IMR-90 (cell line): ENCODE data around the gene TMTC2. TPM values are rescaled to one million over a fixed set of nuclear protein-coding genes. Genes with fewer than 3 reads are reported as not detected.

Experiments
- ATAC-seq: fragments of 200-7000 bp; cut with Tn5 transposase; 2 replicates; pipeline ENCODE4 v1.9.1; 2020; ENCODE audit warnings: low read depth, mild to moderate bottlenecking, moderate library complexity
- BruUV-seq: library from RNA; stranded (reverse); fragments of 400-500 nt; replicated peaks from 2 replicates; lab custom pipeline; 2021; lab: Mats Ljungman, UMichigan
- CTCF ChIA-PET: fragments of 300-600 bp; formaldehyde crosslinking; extraction: SDS; loops from one replicate; lab custom pipeline; 2021; ENCODE audit warnings: antibody characterized with exemption; lab: Yijun Ruan, JAX
- POLR2A ChIA-PET: fragments of 300-600 bp; sonication (Branson Sonifier 250); formaldehyde crosslinking; loops from one replicate; lab custom pipeline; 2022; ENCODE audit warnings: antibody characterized with exemption; ENCODE audit not compliant: unreplicated experiment; lab: Charles Lee
- DNase-seq: peaks from one replicate; pipeline ENCODE4 v3.0.0; 2013
- H2AFZ ChIP-seq: replicated peaks from 2 replicates; pipeline ENCODE3; 2013; ENCODE audit warnings: low read length, mild to moderate bottlenecking; ENCODE audit not compliant: poor library complexity
- H2AK5ac ChIP-seq: 2 replicates; pipeline ENCODE4 v1.6.1; 2013; ENCODE audit warnings: low read depth, low read length, inconsistent platforms
- H2AK9ac ChIP-seq: replicated peaks from 2 replicates; pipeline ENCODE3; 2013; ENCODE audit warnings: mild to moderate bottlenecking, low read depth, low read length, moderate library complexity; ENCODE audit not compliant: poor library complexity
- H2BK120ac ChIP-seq: 2 replicates; pipeline ENCODE4 v1.6.1; 2013; ENCODE audit warnings: low read depth, low read length, inconsistent platforms
- H2BK15ac ChIP-seq: 3 replicates; pipeline ENCODE4 v1.6.1; 2013; ENCODE audit warnings: low read depth, low read length, inconsistent platforms
- H2BK20ac ChIP-seq: 2 replicates; pipeline ENCODE4 v1.6.1; 2013; ENCODE audit warnings: low read depth, mild to moderate bottlenecking, inconsistent platforms, low read length, moderate library complexity
- H2BK5ac ChIP-seq: 2 replicates; pipeline ENCODE4 v1.6.1; 2013; ENCODE audit warnings: mild to moderate bottlenecking, low read depth, low read length, inconsistent platforms; ENCODE audit not compliant: poor library complexity, severe bottlenecking
- H3K14ac ChIP-seq: replicated peaks from 2 replicates; pipeline ENCODE4 v1.6.1; 2013; ENCODE audit warnings: low read depth, low read length, inconsistent platforms
- H3K18ac ChIP-seq: 2 replicates; pipeline ENCODE4 v1.6.1; 2013; ENCODE audit warnings: low read depth, low read length, control low read depth
- H3K23ac ChIP-seq: 2 replicates; pipeline ENCODE4 v1.6.1; 2013; ENCODE audit warnings: low read depth, low read length, inconsistent platforms
- H3K27ac ChIP-seq: 2 replicates; pipeline ENCODE4 v1.5.1; 2013; ENCODE audit warnings: mild to moderate bottlenecking, control low read depth, low read length; ENCODE audit not compliant: insufficient read depth
- H3K27me3 ChIP-seq: 2 replicates; pipeline ENCODE4 v1.6.1; 2013; ENCODE audit warnings: low read length; ENCODE audit not compliant: control insufficient read depth, insufficient read depth
- H3K36me3 ChIP-seq: 2 replicates; pipeline ENCODE4 v1.6.1; 2013; ENCODE audit warnings: low read length, mixed read lengths; ENCODE audit not compliant: control insufficient read depth, insufficient read depth
- H3K4ac ChIP-seq: 2 replicates; pipeline ENCODE4 v1.6.1; 2013; ENCODE audit warnings: low read depth, low read length, inconsistent platforms
- H3K4me1 ChIP-seq: 2 replicates; pipeline ENCODE4 v1.6.1; 2013; ENCODE audit warnings: low read length, mixed read lengths; ENCODE audit not compliant: control insufficient read depth, insufficient read depth
- H3K4me2 ChIP-seq: 2 replicates; pipeline ENCODE4 v1.6.1; 2013; ENCODE audit warnings: low read depth, mild to moderate bottlenecking, control low read depth, low read length, moderate library complexity
- H3K4me3 ChIP-seq: 2 replicates; pipeline ENCODE4 v1.5.1; 2013; ENCODE audit warnings: low read depth, mild to moderate bottlenecking, control low read depth, low read length, moderate library complexity; ENCODE audit not compliant: insufficient read depth
- H3K56ac ChIP-seq: 2 replicates; pipeline ENCODE4 v1.6.1; 2013; ENCODE audit warnings: low read length, inconsistent platforms; ENCODE audit not compliant: insufficient read depth; ENCODE audit errors: extremely low read depth
- H3K79me1 ChIP-seq, 2 experiments: 2 replicates each; pipeline ENCODE4 v1.6.1; 2013; ENCODE audit warnings: low read length in 2 of 2, inconsistent platforms in 1 of 2, low read depth in 1 of 2
- H3K9ac ChIP-seq: 2 replicates; pipeline ENCODE4 v1.6.1; 2013; ENCODE audit warnings: low read depth, low read length, control low read depth
- H3K9me1 ChIP-seq: 2 replicates; pipeline ENCODE4 v1.6.1; 2013; ENCODE audit warnings: low read length, inconsistent platforms; ENCODE audit not compliant: insufficient read depth
- H3K9me3 ChIP-seq: 2 replicates; pipeline ENCODE4 v1.6.1; 2013; ENCODE audit warnings: low read length; ENCODE audit not compliant: control insufficient read depth, insufficient read depth
- H4K20me1 ChIP-seq: 2 replicates; pipeline ENCODE4 v1.6.1; 2013; ENCODE audit warnings: low read length, inconsistent platforms; ENCODE audit not compliant: insufficient read depth
- H4K5ac ChIP-seq: 2 replicates; pipeline ENCODE4 v1.6.1; 2013; ENCODE audit warnings: mild to moderate bottlenecking, low read depth, low read length, control low read depth
- H4K8ac ChIP-seq, 2 experiments: 2 replicates each; pipeline ENCODE4 v1.6.1; 2013; ENCODE audit warnings: low read depth in 2 of 2, low read length in 2 of 2, control low read depth in 1 of 2, inconsistent platforms in 1 of 2
- H4K91ac ChIP-seq: 2 replicates; pipeline ENCODE4 v1.6.1; 2013; ENCODE audit warnings: low read depth, low read length, inconsistent platforms; ENCODE audit not compliant: insufficient read depth
- BHLHE40 ChIP-seq: fragments of 150-350 bp; IDR thresholded peaks from 2 replicates; pipeline ENCODE4 v1.6.1; 2016; ENCODE audit warnings: mild to moderate bottlenecking, low read depth, low read length
- CEBPB ChIP-seq: IDR thresholded peaks from 2 replicates; pipeline ENCODE4 v1.6.1; 2012; ENCODE audit warnings: low read depth, low read length, improper control_type of control experiment
- CHD1 ChIP-seq: IDR thresholded peaks from 2 replicates; pipeline ENCODE4 v1.6.1; 2012; ENCODE audit warnings: low read depth, low read length, improper control_type of control experiment
- ELK1 ChIP-seq: fragments of 150-350 bp; IDR thresholded peaks from 2 replicates; pipeline ENCODE4 v1.6.1; 2016; ENCODE audit warnings: low read depth, mild to moderate bottlenecking, low read length, moderate library complexity, borderline replicate concordance
- MAFK ChIP-seq: IDR thresholded peaks from 2 replicates; pipeline ENCODE4 v1.6.1; 2012; ENCODE audit warnings: low read depth, low read length, improper control_type of control experiment
- MXI1 ChIP-seq: IDR thresholded peaks from 2 replicates; pipeline ENCODE4 v1.6.1; 2012; ENCODE audit warnings: low read depth, mild to moderate bottlenecking, low read length, moderate library complexity, borderline replicate concordance
- POLR2A ChIP-seq: IDR thresholded peaks from 2 replicates; pipeline ENCODE4 v1.6.1; 2012; ENCODE audit warnings: mild to moderate bottlenecking, low read depth, low read length
- RAD21 ChIP-seq: IDR thresholded peaks from 2 replicates; pipeline ENCODE4 v1.6.1; 2012; ENCODE audit warnings: low read length, improper control_type of control experiment
- RCOR1 ChIP-seq: IDR thresholded peaks from 2 replicates; pipeline ENCODE4 v1.6.1; 2012; ENCODE audit warnings: mild to moderate bottlenecking, low read length, improper control_type of control experiment; ENCODE audit not compliant: insufficient replicate concordance
- SMC3 ChIP-seq: fragments of 150-350 bp; IDR thresholded peaks from 2 replicates; pipeline ENCODE4 v1.6.1; 2016; ENCODE audit warnings: low read depth, mild to moderate bottlenecking, antibody characterized with exemption, low read length, moderate library complexity
- WGBS, 2 experiments: methylation state at CpG; one replicate each; pipeline versions ENCODE4 v1.1.5 to v1.1.7; 2013; ENCODE audit warnings: missing lambda C conversion rate in 2 of 2; ENCODE audit not compliant: insufficient read length in 1 of 2; ENCODE audit errors: extremely low coverage in 2 of 2; 5-methylcytosine and 5-hydroxymethylcytosine counted together
- dilution Hi-C: fragments of 300-500 bp; cut with HindIII; formaldehyde crosslinking; loops from one replicate; pipeline ENCODE4 v1.14.3; 2018; ENCODE audit warnings: low sequenced_read_pairs; ENCODE audit not compliant: unreplicated experiment
- in situ Hi-C: fragments of 300-500 bp; cut with MboI; formaldehyde crosslinking; loops from 3 replicates; pipeline ENCODE4 v1.14.3; 2019; ENCODE audit warnings: low sequenced_read_pairs, inconsistent platforms, mixed read lengths
- intact Hi-C: fragments of 100-400 bp; cut with micrococcal nuclease; formaldehyde crosslinking; loops from 2 replicates; pipeline ENCODE4 v1.10.0; 2022
- polyA plus RNA-seq, 3 experiments: library from polyadenylated mRNA; depleted of rRNA; stranded (reverse); fragments of >200 nt; gene quantifications; 2 replicates each; pipeline ENCODE4 v1.2.3, GENCODE V29; 2012; ENCODE audit warnings: low replicate concordance in 1 of 3
- total RNA-seq: library from RNA; depleted of rRNA; stranded (reverse); fragments of >200 nt; gene quantifications from 2 replicates; pipeline ENCODE4 v1.2.3, GENCODE V29; 2012

Gene TMTC2
- total and polyA plus RNA-seq, 2 of the 4 experiments (the other 2 are of a cell fraction), result 0.56 to 1.4 TPM

GRCh38 chr12:82838827-82839226 lies 152.1 kb downstream of the TMTC2 start:
- Histone ChIP-seq H3K4me3 (no peak overlapping the region), H2BK5ac (no peak overlapping the region), H2BK20ac (no peak overlapping the region), H3K9ac (no peak overlapping the region), H3K27ac (no peak overlapping the region), H2BK120ac (no peak overlapping the region), H3K4me2 (no peak overlapping the region), H3K79me1 (no peaks in the 10 kb centered on the region), H3K36me3 (no peaks in the 10 kb centered on the region), H2BK15ac (no peak overlapping the region), H3K23ac (no peak overlapping the region), H3K56ac (no peak overlapping the region), H3K4ac (no peak overlapping the region), H4K8ac (no peak overlapping the region), H3K27me3 (no peaks in the 10 kb centered on the region), H4K5ac (no peak overlapping the region), H3K4me1 (no peaks in the 10 kb centered on the region), H4K91ac (no peak overlapping the region), H2AK5ac (no peak overlapping the region), H3K9me3 (no peaks in the 10 kb centered on the region), H2AK9ac (no peak overlapping the region), H2AFZ (no peak overlapping the region), H3K14ac (no peak overlapping the region), H3K18ac (no peak overlapping the region), H4K20me1 (no peaks in the 10 kb centered on the region), H3K9me1 (no peaks in the 10 kb centered on the region)
- DNase-seq (no peak), ATAC-seq (no peak)
- ChIA-PET CTCF (interaction anchor here (0.7 kb wide), 1 partner anchor 11 kb away, joined by 3 read pairs; no protein-coding TSS in a partner anchor), POLR2A (no interaction called here)
- TF ChIP-seq MXI1 (no peak), RCOR1 (no peak), BHLHE40 (no peak), SMC3 (no peak), CHD1 (no peak), RAD21 (no peak), CEBPB (no peak), MAFK (no peak), ELK1 (no peak), POLR2A (no peak)
- dilution Hi-C loops, result no loop called here
- intact Hi-C loops, result no loop called here
- WGBS, 2 experiments, result no CpG with 5 or more reads among the region's 1 CpG
- in situ Hi-C loops, result no loop called here
- BruUV-seq, result no TSS peak
